HG03045 (cell line): Measurements from ENCODE around the gene RAB3B.
"Not testable (repeated sequence)": the region's sequence is repeated elsewhere in the genome, so short reads cannot be mapped to it uniquely, and the experiment has no call there.

Source experiments
- ATAC-seq: cut with Tn5 transposase; IDR thresholded peaks from one replicate; pipeline ENCODE4 v1.9.1; 2021; ENCODE audit warnings: mild to moderate bottlenecking, moderate library complexity; ENCODE audit not compliant: unreplicated experiment

Gene RAB3B

GRCh38 chr1:51875836-51876235, 114.7 kb downstream of the RAB3B start:
- no peak for ATAC-seq

GRCh38 chr1:51875291-51875772, 115.2 kb downstream of the RAB3B start:
- no peak for ATAC-seq

DNA sequence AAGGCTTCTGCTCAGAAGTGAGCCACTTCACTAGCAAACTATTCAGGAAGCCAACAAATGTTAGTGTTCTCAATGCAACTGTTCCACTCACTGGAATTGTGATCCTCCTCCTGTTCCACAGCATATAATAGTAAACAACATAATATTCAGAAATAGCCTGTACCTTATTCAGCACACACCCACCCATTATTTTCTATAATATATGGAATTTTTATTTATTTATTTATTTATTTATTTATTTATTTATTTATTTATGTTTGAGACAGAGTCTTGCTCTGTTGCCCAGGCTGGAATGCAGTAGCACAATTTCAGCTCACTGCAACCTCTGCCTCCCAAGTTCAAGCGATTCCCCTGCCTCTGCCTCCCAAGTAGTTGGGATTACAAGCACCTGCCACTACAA, 117.2 kb downstream of the RAB3B start:
- ATAC-seq = not testable (repeated sequence)

- no peak for ATAC-seq
Measured at GRCh38 chr1:51871351-51871975, 119.0 kb downstream of the RAB3B start.

GRCh38 chr1:51870603-51871350, 119.7 kb downstream of the RAB3B start:
- no peak for ATAC-seq

- no peak for ATAC-seq
Measured at GRCh38 chr1:51867479-51868232, 122.8 kb downstream of the RAB3B start.

DNA sequence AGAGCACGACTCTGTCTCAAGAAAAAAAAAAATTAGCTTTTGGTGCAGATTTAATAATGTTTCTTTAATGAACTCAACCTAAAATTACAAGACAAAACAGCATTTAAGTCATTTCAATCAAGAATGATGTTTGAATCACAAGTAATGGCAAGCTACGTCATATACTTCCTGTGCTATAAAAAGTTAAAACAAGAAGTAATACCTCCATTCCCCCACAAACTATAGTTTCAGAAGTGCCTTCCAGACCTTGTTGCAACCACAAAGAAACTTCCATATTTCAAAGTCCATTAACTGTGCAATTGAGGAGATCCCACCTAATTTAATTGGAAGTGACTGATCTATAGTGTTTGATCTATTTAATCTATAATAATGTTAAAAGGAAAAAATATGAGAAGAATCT, 127.1 kb downstream of the RAB3B start:
- no peak for ATAC-seq

GRCh38 chr1:51861669-51862068, 128.8 kb downstream of the RAB3B start:
- no peak for ATAC-seq

DNA sequence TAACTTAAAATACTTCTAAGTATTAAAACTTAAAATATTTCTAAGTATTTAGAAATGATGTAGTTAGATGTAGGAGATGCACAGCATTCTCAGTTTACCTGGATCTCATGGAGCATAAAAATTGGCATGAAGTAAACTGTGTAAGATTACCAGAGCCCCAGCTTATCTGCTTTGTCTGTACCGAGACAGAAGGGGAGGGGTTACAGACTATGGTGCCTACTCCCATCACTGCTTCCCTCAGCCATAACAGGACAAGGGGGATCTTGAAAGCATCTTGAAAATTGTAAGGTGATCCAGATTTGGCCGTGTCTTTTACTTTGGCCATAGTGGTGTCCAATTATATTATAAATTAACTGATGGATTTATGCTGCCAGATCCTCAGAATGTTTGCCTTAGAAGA, 130.8 kb downstream of the RAB3B start:
- ATAC-seq = no peak

DNA sequence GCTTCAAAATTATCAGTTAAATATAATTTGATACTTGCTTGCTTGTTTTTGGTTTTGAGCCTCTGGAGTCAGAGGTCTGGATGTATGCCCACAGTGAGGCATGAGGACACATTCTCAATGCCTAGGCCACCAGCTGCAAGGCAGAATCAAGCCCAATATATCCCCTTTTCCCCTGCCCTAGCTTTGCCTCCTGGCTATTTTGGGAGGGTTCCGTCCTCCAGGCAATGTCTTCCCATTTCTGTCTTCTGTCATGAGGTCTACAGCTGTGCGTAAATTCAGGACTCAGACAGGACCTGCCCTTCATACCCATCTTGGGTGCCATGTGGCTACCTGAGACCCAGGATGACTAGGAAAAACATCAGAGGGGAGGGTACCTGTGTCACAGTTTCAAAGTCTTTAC, 131.2 kb downstream of the RAB3B start:
- ATAC-seq = no peak

- no peak for ATAC-seq
Measured at GRCh38 chr1:51858892-51859291, 131.6 kb downstream of the RAB3B start.
